KG1 (cell line): ENCODE data around the gene KCNIP4.

Source experiments
- DNase-seq: peaks from one replicate; lab custom pipeline; 2025; lab: John Stamatoyannopoulos, UW

The KCNIP4 gene

GRCh38 chr4:21571100-21571499 is 377.5 kb downstream of the KCNIP4 start:
- no peak for DNase-seq

- DNase-seq, result no peak
Observed at GRCh38 chr4:21569638-21570037, 378.9 kb downstream of the KCNIP4 start.

- no peak for DNase-seq
Observed at GRCh38 chr4:21555083-21555482, 393.5 kb downstream of the KCNIP4 start.

- DNase-seq, result no peak
Observed at GRCh38 chr4:21554500-21554899, 394.1 kb downstream of the KCNIP4 start.

GRCh38 chr4:21554066-21554465 is 394.5 kb downstream of the KCNIP4 start:
- DNase-seq, result no peak

GRCh38 chr4:21552455-21552854 is 396.1 kb downstream of the KCNIP4 start:
- DNase-seq, result no peak

GRCh38 chr4:21544955-21545354 is 403.6 kb downstream of the KCNIP4 start:
- DNase-seq, result no peak

GRCh38 chr4:21544415-21544814 is 404.2 kb downstream of the KCNIP4 start:
- DNase-seq, result no peak

- DNase-seq, result no peak
Observed at GRCh38 chr4:21543514-21543913, 405.1 kb downstream of the KCNIP4 start.

GRCh38 chr4:21535898-21536297 is 412.7 kb downstream of the KCNIP4 start:
- no peak for DNase-seq

- DNase-seq, result no peak
Observed at GRCh38 chr4:21531048-21531447, 417.5 kb downstream of the KCNIP4 start.

- no peak for DNase-seq
Observed at GRCh38 chr4:21529214-21529613, 419.4 kb downstream of the KCNIP4 start.

- DNase-seq, result no peak
Observed at GRCh38 chr4:21522296-21522695, 426.3 kb downstream of the KCNIP4 start.

- no peak for DNase-seq
Observed at GRCh38 chr4:21517126-21517859, 431.3 kb downstream of the KCNIP4 start.

- DNase-seq, result no peak
Observed at GRCh38 chr4:21514022-21514694, 434.4 kb downstream of the KCNIP4 start.

- DNase-seq, result no peak
Observed at GRCh38 chr4:21512353-21512752, 436.2 kb downstream of the KCNIP4 start.

GRCh38 chr4:21507439-21507838 is 441.1 kb downstream of the KCNIP4 start:
- DNase-seq, result no peak

- no peak for DNase-seq
Observed at GRCh38 chr4:21490682-21491081, 457.9 kb downstream of the KCNIP4 start.

- DNase-seq, result no peak
Observed at GRCh38 chr4:21476757-21477156, 471.8 kb downstream of the KCNIP4 start.

GRCh38 chr4:21474195-21474594 is 474.4 kb downstream of the KCNIP4 start:
- DNase-seq, result no peak

GRCh38 chr4:21470535-21470934 is 478.0 kb downstream of the KCNIP4 start:
- DNase-seq, result no peak

GRCh38 chr4:21469438-21470300 is 478.9 kb downstream of the KCNIP4 start:
- DNase-seq, result peak; percentile 1

- DNase-seq, result no peak
Observed at GRCh38 chr4:21467551-21467950, 481.0 kb downstream of the KCNIP4 start.
